ENCODE results near the gene SLC49A3. TPM values are rescaled to one million over a fixed set of nuclear protein-coding genes. Genes with fewer than 3 reads are reported as not detected.

SLC49A3 gene
- total and polyA plus RNA-seq, 10 of the 15 experiments (the other 5 are each of a cell fraction or from before 2014, with no cell fraction given) = 0.09 to 0.85 (median 0.18) TPM; not detected in 4

DNA sequence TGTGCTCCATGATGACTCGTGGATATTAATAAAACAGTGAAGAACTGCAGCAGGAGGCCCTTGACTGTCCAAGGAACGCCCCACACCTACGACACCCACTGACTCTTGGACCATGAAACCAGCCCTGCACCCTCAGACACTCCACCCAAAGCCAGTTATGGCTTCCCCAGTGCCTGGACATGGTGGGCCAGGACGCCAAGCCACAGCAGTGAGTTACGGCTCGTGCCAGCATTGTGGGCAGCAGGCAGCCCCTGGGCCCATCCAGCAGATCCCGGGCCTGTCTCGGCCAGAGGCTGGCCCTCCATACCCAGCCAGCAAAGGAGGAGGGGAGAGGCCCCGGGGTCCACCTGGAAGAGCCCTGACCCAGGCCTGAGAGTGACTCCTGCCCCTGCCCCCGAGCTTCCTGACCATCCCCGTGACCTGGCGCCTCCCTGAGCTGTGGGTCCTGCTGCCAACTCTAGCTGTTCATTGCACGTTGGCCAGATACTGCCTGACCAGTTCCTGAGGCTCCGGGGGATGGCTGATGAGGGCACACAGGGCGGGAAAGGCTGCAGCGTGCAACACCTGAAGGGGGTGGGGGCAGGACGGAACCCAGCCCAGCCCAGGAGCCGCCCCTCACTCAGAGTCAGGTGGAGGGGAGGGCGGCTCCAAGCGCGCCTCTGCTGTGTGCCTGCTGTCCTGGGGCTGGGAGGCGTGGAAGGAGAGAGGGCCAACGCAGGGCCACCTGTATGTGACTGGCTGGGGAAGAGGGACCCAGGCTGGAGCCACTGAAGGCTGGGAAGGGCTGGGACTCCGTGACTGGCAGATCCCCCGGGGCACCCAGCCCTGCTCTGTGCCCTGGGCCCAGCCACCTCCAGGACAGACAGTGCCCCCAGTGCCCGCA is 739 bp downstream of the SLC49A3 start:
- ChIA-PET RAD21 (ENCODE audit: unreplicated experiment) (no interaction called here), CTCF (no interaction called here), SMC1A (ENCODE audit: uncharacterized antibody, unreplicated experiment) (no interaction called here), POLR2A (no interaction called here)
- no peak for ATAC-seq
- intact Hi-C loops (cut with micrococcal nuclease; ENCODE audit: unreplicated experiment) (no loop called here), in situ Hi-C loops (cut with MboI) (no loop called here)
- H3K4me3 ChIP-seq = no peak overlapping the region
- FAIRE-seq = no peak
- TF ChIP-seq NR2C1 (IDR thresholded peaks at IDR 0.05) = no peak
- TF ChIP-seq ZNF217 (IDR thresholded peaks at IDR 0.05) = no peak
- TF ChIP-seq TCF12 (IDR thresholded peaks at IDR 0.05; ENCODE audit: low read depth, low read length) = no peak
- TF ChIP-seq MTA2 (IDR thresholded peaks at IDR 0.05; ENCODE audit: low read depth) = no peak
- H3K27ac ChIP-seq (ENCODE audit: control insufficient read depth, insufficient read depth) = no peak overlapping the region
- BruUV-seq (replicated peaks) = no TSS peak
- H4K20me1 ChIP-seq (ENCODE audit: control insufficient read depth, insufficient read depth) = no peaks in the 10 kb centered on the region
- peaks cover 12% of the 10 kb centered on the region for H3K4me1 ChIP-seq (ENCODE audit: control insufficient read depth, insufficient read depth, low read length)
- no peaks in the 10 kb centered on the region for H3K79me2 ChIP-seq (ENCODE audit: control insufficient read depth, insufficient read depth, low read length)
- H2AFZ ChIP-seq (ENCODE audit: control insufficient read depth, low read depth, low read length) = peak overlapping the region; percentile 58; the same call in 1 of the 2 replicates
- H3K27me3 ChIP-seq (replicated peaks in 1 of 2; ENCODE audit: control insufficient read depth in 2 of 2, insufficient read depth in 2 of 2, low read length in 1 of 2) = no peaks in the 10 kb centered on the region
- DNase-seq (ENCODE audit: low read depth, low spot score) = no peak
- 58% methylated on average over 21 of the region's 26 CpGs for WGBS (ENCODE audit: insufficient coverage, insufficient replicate concordance, low lambda C conversion rate, missing lambda C conversion rate)
- no peak overlapping the region; the same call in 1 of the 2 replicates for H3K9ac ChIP-seq (ENCODE audit: control insufficient read depth, insufficient read depth, low read length)
- H3K9me3 ChIP-seq (replicated peaks; ENCODE audit: control insufficient read depth, insufficient read depth, low read length) = no peaks in the 10 kb centered on the region
- H3K4me2 ChIP-seq (ENCODE audit: control insufficient read depth, insufficient read depth) = peak overlapping the region; percentile 17; the same call in 1 of the 2 replicates
- H3K36me3 ChIP-seq (ENCODE audit: control insufficient read depth in 2 of 2, insufficient read depth in 2 of 2, low read length in 1 of 2) = no peaks in the 10 kb centered on the region

DNA sequence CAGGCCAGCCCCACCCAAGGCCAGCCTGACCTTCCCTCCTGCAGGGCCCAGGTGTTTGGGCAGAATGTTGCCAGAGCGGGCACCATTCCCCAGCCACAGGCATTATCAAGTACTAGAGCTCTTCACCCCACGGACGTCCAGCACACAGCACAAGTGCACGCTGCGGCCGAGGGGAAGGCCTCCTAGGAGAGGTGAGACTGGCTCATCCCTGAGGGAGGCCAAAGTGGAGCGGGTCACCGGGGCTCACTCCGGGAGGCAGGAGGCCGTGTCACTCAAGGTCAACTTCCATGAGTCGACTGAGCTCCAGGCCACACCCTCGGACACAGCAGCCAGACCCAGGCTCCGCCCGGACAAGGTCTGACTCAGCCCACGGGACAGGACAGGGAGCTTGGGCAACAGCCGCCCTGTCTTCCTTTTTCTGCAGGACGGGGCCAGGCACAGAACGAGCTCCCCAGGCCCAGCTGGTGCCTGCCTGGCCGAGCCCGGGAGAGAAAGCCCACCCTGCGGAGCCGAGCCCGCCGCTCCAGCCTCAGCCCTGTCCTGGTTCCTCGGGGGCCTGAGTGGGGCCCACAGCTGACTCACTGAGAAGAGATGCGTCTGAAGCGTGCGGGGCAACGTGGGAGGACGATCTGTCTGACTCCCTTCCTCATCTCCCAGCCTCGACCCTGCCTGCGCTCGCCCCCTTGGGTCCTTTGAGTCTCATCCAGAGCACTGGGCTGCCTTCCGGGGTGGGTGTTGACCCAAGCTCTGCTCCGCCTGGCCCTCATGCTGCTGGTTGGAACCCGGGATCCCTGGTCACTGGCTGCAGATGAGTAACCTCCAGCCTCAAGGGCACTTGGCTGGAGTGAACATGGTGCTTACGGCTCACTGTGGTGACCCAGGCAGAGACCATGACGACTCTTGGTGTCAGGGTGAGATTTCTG is 1.6 kb downstream of the SLC49A3 start:
- H3K79me2 ChIP-seq (ENCODE audit: control insufficient read depth, insufficient read depth, low read length) = no peaks in the 10 kb centered on the region
- BruUV-seq (replicated peaks) = no TSS peak
- RAD21 ChIA-PET (ENCODE audit: unreplicated experiment) = no interaction called here
- no peaks in the 10 kb centered on the region for H4K20me1 ChIP-seq (ENCODE audit: control insufficient read depth, insufficient read depth)
- no peak overlapping the region for H2AFZ ChIP-seq (ENCODE audit: control insufficient read depth, low read depth, low read length)
- CTCF ChIA-PET = no interaction called here
- no peak overlapping the region for H3K27ac ChIP-seq (ENCODE audit: control insufficient read depth, insufficient read depth)
- H3K4me2 ChIP-seq (ENCODE audit: control insufficient read depth, insufficient read depth) = no peak overlapping the region
- H3K4me1 ChIP-seq (ENCODE audit: control insufficient read depth, insufficient read depth, low read length) = peaks cover 12% of the 10 kb centered on the region
- DNase-seq (ENCODE audit: low read depth, low spot score) = no peak
- SMC1A ChIA-PET (ENCODE audit: uncharacterized antibody, unreplicated experiment) = no interaction called here
- no peak for FAIRE-seq
- no peaks in the 10 kb centered on the region for H3K36me3 ChIP-seq (ENCODE audit: control insufficient read depth in 2 of 2, insufficient read depth in 2 of 2, low read length in 1 of 2)
- H3K4me3 ChIP-seq = no peak overlapping the region
- intact Hi-C loops (cut with micrococcal nuclease; ENCODE audit: unreplicated experiment) = no loop called here
- no peak for ATAC-seq
- no peaks in the 10 kb centered on the region for H3K9me3 ChIP-seq (replicated peaks; ENCODE audit: control insufficient read depth, insufficient read depth, low read length)
- in situ Hi-C loops (cut with MboI) = no loop called here
- POLR2A ChIA-PET = no interaction called here
- H3K9ac ChIP-seq (ENCODE audit: control insufficient read depth, insufficient read depth, low read length) = no peak overlapping the region
- no peaks in the 10 kb centered on the region for H3K27me3 ChIP-seq (replicated peaks in 1 of 2; ENCODE audit: control insufficient read depth in 2 of 2, insufficient read depth in 2 of 2, low read length in 1 of 2)
- WGBS (ENCODE audit: insufficient coverage, insufficient replicate concordance, low lambda C conversion rate, missing lambda C conversion rate) = 68% methylated on average over 38 of the region's 38 CpGs
- TF ChIP-seq TCF3 (IDR thresholded peaks at IDR 0.05; ENCODE audit: borderline replicate concordance, insufficient read depth, low read depth, low read length) (no peak), CTCF (IDR thresholded peaks at IDR 0.05 in 2 of 3, conservative IDR thresholded peaks at IDR 0.05 in 1 of 3; ENCODE audit: control insufficient read depth in 2 of 3, extremely low read depth in 1 of 3, insufficient read depth in 1 of 3, low read depth in 3 of 3, low read length in 3 of 3) (no peak), IRF4 (IDR thresholded peaks at IDR 0.05; ENCODE audit: low read depth, low read length) (no peak), POLR2A (IDR thresholded peaks at IDR 0.05; ENCODE audit: low read depth, low read length) (peak; percentile 15; the same call in 1 of the 2 replicates)
- TF ChIP-seq, protein P1, sequence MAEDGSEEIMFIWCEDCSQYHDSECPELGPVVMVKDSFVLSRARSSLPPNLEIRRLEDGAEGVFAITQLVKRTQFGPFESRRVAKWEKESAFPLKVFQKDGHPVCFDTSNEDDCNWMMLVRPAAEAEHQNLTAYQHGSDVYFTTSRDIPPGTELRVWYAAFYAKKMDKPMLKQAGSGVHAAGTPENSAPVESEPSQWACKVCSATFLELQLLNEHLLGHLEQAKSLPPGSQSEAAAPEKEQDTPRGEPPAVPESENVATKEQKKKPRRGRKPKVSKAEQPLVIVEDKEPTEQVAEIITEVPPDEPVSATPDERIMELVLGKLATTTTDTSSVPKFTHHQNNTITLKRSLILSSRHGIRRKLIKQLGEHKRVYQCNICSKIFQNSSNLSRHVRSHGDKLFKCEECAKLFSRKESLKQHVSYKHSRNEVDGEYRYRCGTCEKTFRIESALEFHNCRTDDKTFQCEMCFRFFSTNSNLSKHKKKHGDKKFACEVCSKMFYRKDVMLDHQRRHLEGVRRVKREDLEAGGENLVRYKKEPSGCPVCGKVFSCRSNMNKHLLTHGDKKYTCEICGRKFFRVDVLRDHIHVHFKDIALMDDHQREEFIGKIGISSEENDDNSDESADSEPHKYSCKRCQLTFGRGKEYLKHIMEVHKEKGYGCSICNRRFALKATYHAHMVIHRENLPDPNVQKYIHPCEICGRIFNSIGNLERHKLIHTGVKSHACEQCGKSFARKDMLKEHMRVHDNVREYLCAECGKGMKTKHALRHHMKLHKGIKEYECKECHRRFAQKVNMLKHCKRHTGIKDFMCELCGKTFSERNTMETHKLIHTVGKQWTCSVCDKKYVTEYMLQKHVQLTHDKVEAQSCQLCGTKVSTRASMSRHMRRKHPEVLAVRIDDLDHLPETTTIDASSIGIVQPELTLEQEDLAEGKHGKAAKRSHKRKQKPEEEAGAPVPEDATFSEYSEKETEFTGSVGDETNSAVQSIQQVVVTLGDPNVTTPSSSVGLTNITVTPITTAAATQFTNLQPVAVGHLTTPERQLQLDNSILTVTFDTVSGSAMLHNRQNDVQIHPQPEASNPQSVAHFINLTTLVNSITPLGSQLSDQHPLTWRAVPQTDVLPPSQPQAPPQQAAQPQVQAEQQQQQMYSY (CRISPR knock-in tag; IDR thresholded peaks at IDR 0.05) = no peak

All from GM12878 (cell line).